ENCODE measurements around the gene CC2D1A.

- TF ChIP-seq CTCF (conservative IDR thresholded peaks at IDR 0.05; ENCODE audit: low read depth in 2 of 2) (no peak), EZH2 (IDR thresholded peaks at IDR 0.05; ENCODE audit: low read depth, unreplicated experiment) (no peak)
Measured at GRCh38 chr19:13884726-13885591, 21.0 kb upstream of the CC2D1A start.
